ENCODE data around the gene CAP1.

CAP1 gene

GRCh38 chr1:40073062-40073461 is 32.5 kb downstream of the CAP1 start:
- peaks cover 3% of the 10 kb centered on the region for H3K79me1 ChIP-seq (replicated peaks; ENCODE audit: low read length, poor library complexity, severe bottlenecking)
- H4K91ac ChIP-seq (ENCODE audit: low read length) = no peak overlapping the region
- H2BK5ac ChIP-seq (ENCODE audit: low read depth, low read length, poor library complexity, severe bottlenecking) = no peak overlapping the region
- H3K9ac ChIP-seq (ENCODE audit: low read length) = no peak overlapping the region
- H3K23ac ChIP-seq (ENCODE audit: low read length in 2 of 2) = no peak overlapping the region
- no peak overlapping the region for H2AK5ac ChIP-seq (ENCODE audit: low read length, severe bottlenecking)
- no peaks in the 10 kb centered on the region for H3K27me3 ChIP-seq (ENCODE audit: control insufficient read depth in 1 of 2, insufficient read depth in 1 of 2, low read length in 2 of 2)
- DNase-seq = no peak
- H3K18ac ChIP-seq (ENCODE audit: low read depth in 1 of 2, low read length in 2 of 2) = no peak overlapping the region
- no peak overlapping the region for H3K27ac ChIP-seq (ENCODE audit: low read length, poor library complexity, severe bottlenecking)
- no peak overlapping the region for H2AFZ ChIP-seq (ENCODE audit: low read depth, low read length)
- peaks cover 47 to 80% of the 10 kb centered on the region in 2 experiments for H3K36me3 ChIP-seq (ENCODE audit: control insufficient read depth in 1 of 2, insufficient read depth in 2 of 2, low read depth in 1 of 2, low read length in 2 of 2)
- H3K9me3 ChIP-seq (ENCODE audit: control insufficient read depth, low read length) = no peaks in the 10 kb centered on the region
- H3K4ac ChIP-seq (ENCODE audit: low read depth in 1 of 2, low read length in 2 of 2) = no peak overlapping the region
- H3K4me2 ChIP-seq (ENCODE audit: low read length, poor library complexity, severe bottlenecking) = no peak overlapping the region
- 96% methylated on average over 4 of the region's 4 CpGs for WGBS
- H3K4me1 ChIP-seq (ENCODE audit: control insufficient read depth, insufficient read depth, low read depth, low read length) = peaks cover 2% of the 10 kb centered on the region
- H2BK15ac ChIP-seq (ENCODE audit: low read depth, poor library complexity, severe bottlenecking) = no peak overlapping the region
- H2BK120ac ChIP-seq (ENCODE audit: low read depth, low read length) = no peak overlapping the region
- H4K8ac ChIP-seq (ENCODE audit: low read length) = no peak overlapping the region
- no peak overlapping the region for H3K14ac ChIP-seq (ENCODE audit: low read length in 2 of 2)
- no peak overlapping the region for H2BK12ac ChIP-seq (ENCODE audit: low read length in 2 of 2)
- no peak overlapping the region for H3K4me3 ChIP-seq (ENCODE audit: insufficient read depth in 1 of 2, low read depth in 1 of 2, low read length in 2 of 2)

- Histone ChIP-seq H3K14ac (ENCODE audit: low read length in 2 of 2) (no peak overlapping the region), H3K4ac (ENCODE audit: low read depth in 1 of 2, low read length in 2 of 2) (no peak overlapping the region), H2BK5ac (ENCODE audit: low read depth, low read length, poor library complexity, severe bottlenecking) (no peak overlapping the region), H3K4me2 (ENCODE audit: low read length, poor library complexity, severe bottlenecking) (no peak overlapping the region), H2BK120ac (ENCODE audit: low read depth, low read length) (no peak overlapping the region), H4K91ac (ENCODE audit: low read length) (no peak overlapping the region), H3K27ac (ENCODE audit: low read length, poor library complexity, severe bottlenecking) (no peak overlapping the region), H2BK15ac (ENCODE audit: low read depth, poor library complexity, severe bottlenecking) (no peak overlapping the region), H3K36me3 (ENCODE audit: control insufficient read depth in 1 of 2, insufficient read depth in 2 of 2, low read depth in 1 of 2, low read length in 2 of 2) (peaks cover 41 to 79% of the 10 kb centered on the region in 2 experiments), H4K8ac (ENCODE audit: low read length) (no peak overlapping the region), H2AK5ac (ENCODE audit: low read length, severe bottlenecking) (no peak overlapping the region), H2AFZ (ENCODE audit: low read depth, low read length) (no peak overlapping the region), H3K27me3 (ENCODE audit: control insufficient read depth in 1 of 2, insufficient read depth in 1 of 2, low read length in 2 of 2) (no peaks in the 10 kb centered on the region), H3K79me1 (replicated peaks; ENCODE audit: low read length, poor library complexity, severe bottlenecking) (no peaks in the 10 kb centered on the region), H3K23ac (ENCODE audit: low read length in 2 of 2) (no peak overlapping the region), H3K18ac (ENCODE audit: low read depth in 1 of 2, low read length in 2 of 2) (no peak overlapping the region), H3K9me3 (ENCODE audit: control insufficient read depth, low read length) (no peaks in the 10 kb centered on the region), H3K9ac (ENCODE audit: low read length) (no peak overlapping the region), H3K4me3 (ENCODE audit: insufficient read depth in 1 of 2, low read depth in 1 of 2, low read length in 2 of 2) (no peak overlapping the region), H3K4me1 (ENCODE audit: control insufficient read depth, insufficient read depth, low read depth, low read length) (peaks cover 2% of the 10 kb centered on the region), H2BK12ac (ENCODE audit: low read length in 2 of 2) (no peak overlapping the region)
- DNase-seq = no peak
- whole genome bisulfite sequencing = 96% methylated on average over 4 of the region's 4 CpGs
Observed at GRCh38 chr1:40075266-40075665, 34.7 kb downstream of the CAP1 start.

GRCh38 chr1:40076895-40077312 is 36.4 kb downstream of the CAP1 start:
- H2BK12ac ChIP-seq (ENCODE audit: low read length in 2 of 2) = no peak overlapping the region

GRCh38 chr1:40078512-40079333 is 38.2 kb downstream of the CAP1 start:
- no peaks in the 10 kb centered on the region for H3K27me3 ChIP-seq (ENCODE audit: control insufficient read depth in 1 of 2, insufficient read depth in 1 of 2, low read length in 2 of 2)
- no peak overlapping the region for H3K4me3 ChIP-seq (ENCODE audit: insufficient read depth in 1 of 2, low read depth in 1 of 2, low read length in 2 of 2)
- H3K4me1 ChIP-seq (ENCODE audit: control insufficient read depth, insufficient read depth, low read depth, low read length) = peaks cover 2% of the 10 kb centered on the region
- no peak overlapping the region for H3K4ac ChIP-seq (ENCODE audit: low read depth in 1 of 2, low read length in 2 of 2)
- H3K36me3 ChIP-seq (ENCODE audit: control insufficient read depth in 1 of 2, insufficient read depth in 2 of 2, low read depth in 1 of 2, low read length in 2 of 2) = peaks cover 32 to 72% of the 10 kb centered on the region in 2 experiments
- DNase-seq = peak; percentile 73
- H3K14ac ChIP-seq (ENCODE audit: low read length in 2 of 2) = no peak overlapping the region
- H3K9ac ChIP-seq (ENCODE audit: low read length) = peak overlapping the region; percentile 80
- no peak overlapping the region for H2AK5ac ChIP-seq (ENCODE audit: low read length, severe bottlenecking)
- H3K4me2 ChIP-seq (ENCODE audit: low read length, poor library complexity, severe bottlenecking) = no peak overlapping the region
- no peak overlapping the region for H2BK120ac ChIP-seq (ENCODE audit: low read depth, low read length)
- no peak overlapping the region for H3K27ac ChIP-seq (ENCODE audit: low read length, poor library complexity, severe bottlenecking)
- H3K79me1 ChIP-seq (replicated peaks; ENCODE audit: low read length, poor library complexity, severe bottlenecking) = peaks cover 1% of the 10 kb centered on the region
- WGBS = 90% methylated on average over 3 of the region's 5 CpGs
- H3K23ac ChIP-seq (ENCODE audit: low read length in 2 of 2) = no peak overlapping the region
- H2AFZ ChIP-seq (ENCODE audit: low read depth, low read length) = no peak overlapping the region
- H2BK5ac ChIP-seq (ENCODE audit: low read depth, low read length, poor library complexity, severe bottlenecking) = no peak overlapping the region
- H2BK15ac ChIP-seq (ENCODE audit: low read depth, poor library complexity, severe bottlenecking) = no peak overlapping the region
- no peaks in the 10 kb centered on the region for H3K9me3 ChIP-seq (ENCODE audit: control insufficient read depth, low read length)
- no peak overlapping the region for H4K8ac ChIP-seq (ENCODE audit: low read length)
- H2BK12ac ChIP-seq (ENCODE audit: low read length in 2 of 2) = no peak overlapping the region
- no peak overlapping the region for H3K18ac ChIP-seq (ENCODE audit: low read depth in 1 of 2, low read length in 2 of 2)
- H4K91ac ChIP-seq (ENCODE audit: low read length) = no peak overlapping the region

More at GRCh38 chr1:40076895-40077312, 36.4 kb downstream of the CAP1 start:
- no peak overlapping the region for H2BK120ac ChIP-seq (ENCODE audit: low read depth, low read length)
- peak; percentile 82 for DNase-seq
- H3K4me2 ChIP-seq (ENCODE audit: low read length, poor library complexity, severe bottlenecking) = no peak overlapping the region
- H2BK5ac ChIP-seq (ENCODE audit: low read depth, low read length, poor library complexity, severe bottlenecking) = no peak overlapping the region
- no peaks in the 10 kb centered on the region for H3K27me3 ChIP-seq (ENCODE audit: control insufficient read depth in 1 of 2, insufficient read depth in 1 of 2, low read length in 2 of 2)
- WGBS = 29% methylated on average over 3 of the region's 5 CpGs
- H3K4me3 ChIP-seq (ENCODE audit: insufficient read depth in 1 of 2, low read depth in 1 of 2, low read length in 2 of 2) = no peak overlapping the region
- no peak overlapping the region for H3K14ac ChIP-seq (ENCODE audit: low read length in 2 of 2)
- H3K27ac ChIP-seq (ENCODE audit: low read length, poor library complexity, severe bottlenecking) = peak overlapping the region; percentile 60
- H3K18ac ChIP-seq (ENCODE audit: low read depth in 1 of 2, low read length in 2 of 2) = peak overlapping the region in 1 of 2 experiments; percentile 3
- H3K9me3 ChIP-seq (ENCODE audit: control insufficient read depth, low read length) = no peaks in the 10 kb centered on the region
- no peak overlapping the region for H3K23ac ChIP-seq (ENCODE audit: low read length in 2 of 2)
- H3K4me1 ChIP-seq (ENCODE audit: control insufficient read depth, insufficient read depth, low read depth, low read length) = peaks cover 2% of the 10 kb centered on the region
- H2AK5ac ChIP-seq (ENCODE audit: low read length, severe bottlenecking) = peak overlapping the region; percentile 22
- H2BK15ac ChIP-seq (ENCODE audit: low read depth, poor library complexity, severe bottlenecking) = no peak overlapping the region
- no peak overlapping the region for H4K91ac ChIP-seq (ENCODE audit: low read length)
- peak overlapping the region in 1 of 2 experiments; percentile 8 for H3K4ac ChIP-seq (ENCODE audit: low read depth in 1 of 2, low read length in 2 of 2)
- peaks cover 33 to 72% of the 10 kb centered on the region in 2 experiments for H3K36me3 ChIP-seq (ENCODE audit: control insufficient read depth in 1 of 2, insufficient read depth in 2 of 2, low read depth in 1 of 2, low read length in 2 of 2)
- H4K8ac ChIP-seq (ENCODE audit: low read length) = no peak overlapping the region
- no peaks in the 10 kb centered on the region for H3K79me1 ChIP-seq (replicated peaks; ENCODE audit: low read length, poor library complexity, severe bottlenecking)
- H2AFZ ChIP-seq (ENCODE audit: low read depth, low read length) = no peak overlapping the region
- peak overlapping the region; percentile 80 for H3K9ac ChIP-seq (ENCODE audit: low read length)
